NCI-H146 treated with DMSO at 0.1 percent for 48 hours (cell line): Measurements from ENCODE around the gene GRIA4.

Experiments used
- DNase-seq: peaks from one replicate; lab custom pipeline; 2025; ENCODE audit not compliant: unreplicated experiment; lab: John Stamatoyannopoulos, UW

The GRIA4 gene

GRCh38 chr11:105609832-105610781 lies at the start of gene GRIA4:
Gene GRIA4 (plus strand): TSS chr11:105610073. CDS start chr11:105610998, 925 bp downstream.
- DNase-seq: peak; percentile 57

GRCh38 chr11:105573091-105573490 lies 36.8 kb upstream of the GRIA4 start:
- no peak for DNase-seq

- DNase-seq: no peak
These were observed 34.9 kb upstream of the GRIA4 start for GRCh38 chr11:105574974-105575373.

GRCh38 chr11:105577641-105578040 lies 32.2 kb upstream of the GRIA4 start:
- DNase-seq: no peak

- DNase-seq: no peak
These were observed 30.8 kb upstream of the GRIA4 start for GRCh38 chr11:105579111-105579510.

GRCh38 chr11:105582497-105582896 lies 27.4 kb upstream of the GRIA4 start:
- DNase-seq: no peak

GRCh38 chr11:105588001-105588400 lies 21.9 kb upstream of the GRIA4 start:
- no peak for DNase-seq

GRCh38 chr11:105589346-105589745 lies 20.5 kb upstream of the GRIA4 start:
- no peak for DNase-seq

GRCh38 chr11:105592035-105592434 lies 17.8 kb upstream of the GRIA4 start:
- peak; percentile 65 for DNase-seq

GRCh38 chr11:105598371-105598770 lies 11.5 kb upstream of the GRIA4 start:
- no peak for DNase-seq

- DNase-seq: no peak
These were observed 6.7 kb upstream of the GRIA4 start for GRCh38 chr11:105603156-105603555.

- peak; percentile 21 for DNase-seq
These were observed 512 bp upstream of the GRIA4 start for GRCh38 chr11:105609341-105609781.

GRCh38 chr11:105610871-105611571 lies 1.1 kb downstream of the GRIA4 start:
- DNase-seq: no peak

GRCh38 chr11:105611572-105612441 lies 1.9 kb downstream of the GRIA4 start:
- no peak for DNase-seq

GRCh38 chr11:105612771-105613170 lies 2.9 kb downstream of the GRIA4 start:
- no peak for DNase-seq

GRCh38 chr11:105613183-105613582 lies 3.3 kb downstream of the GRIA4 start:
- no peak for DNase-seq

- DNase-seq: no peak
These were observed 8.6 kb downstream of the GRIA4 start for GRCh38 chr11:105618343-105618955.

GRCh38 chr11:105619556-105619955 lies 9.7 kb downstream of the GRIA4 start:
- DNase-seq: no peak

- no peak for DNase-seq
These were observed 12.1 kb downstream of the GRIA4 start for GRCh38 chr11:105622016-105622415.

GRCh38 chr11:105632316-105632715 lies 22.4 kb downstream of the GRIA4 start:
- DNase-seq: no peak

GRCh38 chr11:105635466-105635865 lies 25.6 kb downstream of the GRIA4 start:
- DNase-seq: no peak
